DOHH2 (cell line): Measurements from ENCODE around the gene RCOR3.
"Not testable (repeated sequence)": the region's sequence is repeated elsewhere in the genome, so short reads cannot be mapped to it uniquely, and the experiment has no call there.

ENCODE experiments used
- H3F3A ChIP-seq: fragments of 200-600 bp; sonication (generic), shearing (Covaris generic); 2 replicates; pipeline ENCODE4 v1.6.0; 2016; ENCODE audit warnings: antibody characterized with exemption, mild to moderate bottlenecking; ENCODE audit not compliant: control insufficient read depth, insufficient read depth
- H3K27ac ChIP-seq: fragments of 200-600 bp; sonication (generic); 2 replicates; pipeline ENCODE4 v1.5.1; 2014; ENCODE audit warnings: low read depth, mild to moderate bottlenecking, low read length, moderate library complexity
- H3K27me3 ChIP-seq: fragments of 200-600 bp; sonication (generic); 2 replicates; pipeline ENCODE4 v1.6.1; 2014; ENCODE audit warnings: mild to moderate bottlenecking, low read length, mixed read lengths; ENCODE audit not compliant: control insufficient read depth
- H3K36me3 ChIP-seq: fragments of 200-600 bp; sonication (generic); 2 replicates; pipeline ENCODE4 v1.6.1; 2014; ENCODE audit warnings: mild to moderate bottlenecking, low read length, moderate library complexity, mixed read lengths; ENCODE audit not compliant: control insufficient read depth
- H3K4me1 ChIP-seq: fragments of 200-600 bp; sonication (generic); 2 replicates; pipeline ENCODE4 v1.6.1; 2014; ENCODE audit warnings: mild to moderate bottlenecking, low read length, mixed read lengths; ENCODE audit not compliant: control insufficient read depth
- H3K4me2 ChIP-seq: fragments of 200-600 bp; sonication (generic); 2 replicates; pipeline ENCODE4 v1.6.0; 2014; ENCODE audit warnings: mild to moderate bottlenecking, low read length, moderate library complexity
- H3K4me3 ChIP-seq: fragments of 200-600 bp; sonication (generic); 2 replicates; pipeline ENCODE4 v1.5.1; 2014; ENCODE audit warnings: mild to moderate bottlenecking, low read length, mixed read lengths
- H3K79me2 ChIP-seq: fragments of 200-600 bp; sonication (generic); 2 replicates; pipeline ENCODE4 v1.6.1; 2014; ENCODE audit warnings: mild to moderate bottlenecking, low read length, mixed read lengths; ENCODE audit not compliant: control insufficient read depth
- H3K9me2 ChIP-seq: fragments of 200-600 bp; sonication (generic); replicated peaks from 2 replicates; pipeline ENCODE4 v1.6.1; 2014; ENCODE audit warnings: mild to moderate bottlenecking, low read length, mixed read lengths; ENCODE audit not compliant: control insufficient read depth
- H3K9me3 ChIP-seq: fragments of 200-600 bp; sonication (generic); 2 replicates; pipeline ENCODE4 v1.6.1; 2014; ENCODE audit warnings: antibody characterized with exemption, low read length, mixed read lengths; ENCODE audit not compliant: control insufficient read depth, insufficient read depth
- H4K20me1 ChIP-seq: fragments of 200-600 bp; sonication (generic); 2 replicates; pipeline ENCODE4 v1.6.0; 2014; ENCODE audit warnings: low read depth, mild to moderate bottlenecking, antibody characterized with exemption, low read length, moderate library complexity; ENCODE audit not compliant: control insufficient read depth, insufficient read depth
- CTCF ChIP-seq: fragments of 200-600 bp; sonication (generic); IDR thresholded peaks from one replicate; pipeline ENCODE4 v1.5.1; 2014; ENCODE audit warnings: antibody characterized with exemption, mild to moderate bottlenecking, low read depth, low read length; ENCODE audit not compliant: poor library complexity, severe bottlenecking
- EZH2phosphoT487 ChIP-seq: fragments of 200-600 bp; sonication (generic); IDR thresholded peaks from 2 replicates; pipeline ENCODE4 v1.6.1; 2017; ENCODE audit warnings: borderline replicate concordance, mild to moderate bottlenecking, antibody characterized with exemption, low read length, moderate library complexity, mixed read lengths

Gene RCOR3

GRCh38 chr1:211213702-211214101 lies 45.5 kb upstream of the RCOR3 start:
- H3K4me2 ChIP-seq = no peak overlapping the region
- no peak overlapping the region for H3K27ac ChIP-seq
- H4K20me1 ChIP-seq = no peaks in the 10 kb centered on the region
- no peaks in the 10 kb centered on the region for H3K79me2 ChIP-seq
- TF ChIP-seq CTCF (no peak), EZH2phosphoT487 (no peak)
- H3K9me3 ChIP-seq = no peaks in the 10 kb centered on the region
- no peaks in the 10 kb centered on the region; the same call in 1 of the 2 replicates for H3K27me3 ChIP-seq
- H3K9me2 ChIP-seq = no peaks in the 10 kb centered on the region
- no peak overlapping the region for H3K4me3 ChIP-seq
- H3F3A ChIP-seq = no peaks in the 10 kb centered on the region
- H3K36me3 ChIP-seq = no peaks in the 10 kb centered on the region
- H3K4me1 ChIP-seq = no peaks in the 10 kb centered on the region

- no peak overlapping the region for H3K4me2 ChIP-seq
- H3K4me1 ChIP-seq = no peaks in the 10 kb centered on the region
- no peaks in the 10 kb centered on the region for H3F3A ChIP-seq
- no peak overlapping the region for H3K4me3 ChIP-seq
- no peaks in the 10 kb centered on the region for H3K79me2 ChIP-seq
- H3K27me3 ChIP-seq = no peaks in the 10 kb centered on the region; the same call in 1 of the 2 replicates
- H3K9me3 ChIP-seq = no peaks in the 10 kb centered on the region
- no peak overlapping the region for H3K27ac ChIP-seq
- TF ChIP-seq EZH2phosphoT487 = no peak
- no peaks in the 10 kb centered on the region for H4K20me1 ChIP-seq
- no peaks in the 10 kb centered on the region for H3K36me3 ChIP-seq
- H3K9me2 ChIP-seq = no peaks in the 10 kb centered on the region
Observed at GRCh38 chr1:211215577-211215976, 43.6 kb upstream of the RCOR3 start.

GRCh38 chr1:211217392-211217791 lies 41.8 kb upstream of the RCOR3 start:
- Histone ChIP-seq H4K20me1 (no peaks in the 10 kb centered on the region), H3K4me1 (no peaks in the 10 kb centered on the region), H3K9me3 (no peaks in the 10 kb centered on the region), H3F3A (no peaks in the 10 kb centered on the region), H3K27ac (no peak overlapping the region), H3K4me2 (no peak overlapping the region), H3K36me3 (no peaks in the 10 kb centered on the region), H3K9me2 (no peaks in the 10 kb centered on the region), H3K4me3 (no peak overlapping the region), H3K27me3 (no peaks in the 10 kb centered on the region; the same call in 1 of the 2 replicates), H3K79me2 (no peaks in the 10 kb centered on the region)
- TF ChIP-seq CTCF = no peak
- TF ChIP-seq EZH2phosphoT487 = no peak

- not testable (repeated sequence) for H3K4me3 ChIP-seq, H3K9me2 ChIP-seq, H3F3A ChIP-seq, H4K20me1 ChIP-seq, H3K4me1 ChIP-seq, H3K9me3 ChIP-seq, H3K4me2 ChIP-seq, H3K36me3 ChIP-seq, H3K27me3 ChIP-seq, H3K27ac ChIP-seq, H3K79me2 ChIP-seq
Observed at GRCh38 chr1:211222469-211223234, 36.5 kb upstream of the RCOR3 start.

GRCh38 chr1:211228573-211229364 lies 30.4 kb upstream of the RCOR3 start:
- H3K79me2 ChIP-seq, H3K4me3 ChIP-seq, H3K36me3 ChIP-seq, H3K9me2 ChIP-seq, H3K4me2 ChIP-seq, H3K27ac ChIP-seq, H3K27me3 ChIP-seq, H3K4me1 ChIP-seq, H3F3A ChIP-seq, H3K9me3 ChIP-seq, H4K20me1 ChIP-seq: not testable (repeated sequence)
